Thyroid gland (tissue), 4 donors: ENCODE data around the gene DTL. TPM values are rescaled to one million over a fixed set of nuclear protein-coding genes. Genes with fewer than 3 reads are reported as not detected.
A peak's percentile ranks its signal among the peaks of the same experiment; 100 is the strongest.

Experiments
- DNase-seq, 2 donors: peaks; one replicate each; pipeline ENCODE4 v3.0.0-alpha.2; 2019
- H3K27ac ChIP-seq, 3 donors: fragments of 200-600 bp; sonication (generic); 1 replicate in 2 of 3; 2 replicates in 1 of 3; pipeline ENCODE4 v1.5.1; 2016 to 2019; ENCODE audit warnings: mild to moderate bottlenecking in 1 of 3, moderate library complexity in 1 of 3
- H3K27me3 ChIP-seq: fragments of 200-600 bp; sonication (generic); one replicate; pipeline ENCODE4 v1.5.1; 2019
- H3K36me3 ChIP-seq, 2 donors: fragments of 200-600 bp; sonication (generic); one replicate each; pipeline ENCODE4 v1.5.1; 2016 to 2019
- H3K4me1 ChIP-seq, 2 donors: fragments of 200-600 bp; sonication (generic); one replicate each; pipeline ENCODE4 v1.5.1; 2017 to 2019
- H3K4me3 ChIP-seq, 3 donors: fragments of 200-600 bp; sonication (generic); replicated peaks in 1 of 3; 1 replicate in 2 of 3; 2 replicates in 1 of 3; pipeline ENCODE4 v1.5.1; 2016; ENCODE audit warnings: mild to moderate bottlenecking in 1 of 3
- H3K9me3 ChIP-seq: fragments of 200-600 bp; sonication (generic); one replicate; pipeline ENCODE4 v1.5.1; 2017
- CTCF ChIP-seq, 6 experiments: fragments of 200-600 bp in 3 of 6; fragments of 450-650 bp in 3 of 6; sonication (generic) in 3 of 6; IDR thresholded peaks; one replicate each; pipeline ENCODE4 v1.5.1; 2016 to 2019; ENCODE audit warnings: antibody characterized with exemption in 6 of 6, mild to moderate bottlenecking in 2 of 6, inconsistent platforms in 1 of 6, moderate library complexity in 1 of 6
- POLR2A ChIP-seq, 2 donors: fragments of 450-650 bp; IDR thresholded peaks; one replicate each; pipeline ENCODE4 v1.6.1; 2017; ENCODE audit warnings: antibody characterized with exemption in 2 of 2, mild to moderate bottlenecking in 2 of 2, moderate library complexity in 1 of 2
- WGBS, 2 donors: methylation state at CpG; one replicate each; pipeline ENCODE4 v1.1.5; 2017; 5-methylcytosine and 5-hydroxymethylcytosine counted together
- intact Hi-C: fragments of 100-400 bp; cut with DNase I; formaldehyde crosslinking; loops from one replicate; pipeline ENCODE4 v1.15.1; 2023
- total RNA-seq, 4 donors: library from RNA; depleted of rRNA; stranded (reverse); fragments of >200 nt; gene quantifications; one replicate each; pipeline ENCODE4 v1.2.3, GENCODE V29; 2016

DTL gene
- total RNA-seq, 4 donors from 2014 or later: 1.2 to 3.9 (median 2.1) TPM

- H3K9me3 ChIP-seq: no peaks in the 10 kb centered on the region
- H3K27me3 ChIP-seq: no peaks in the 10 kb centered on the region
- H3K27ac ChIP-seq: no peak overlapping the region
- no peak overlapping the region for H3K4me3 ChIP-seq
- no peaks in the 10 kb centered on the region for H3K36me3 ChIP-seq
- TF ChIP-seq CTCF (IDR thresholded peaks at IDR 0.05) (no peak), POLR2A (IDR thresholded peaks at IDR 0.05) (no peak)
- intact Hi-C loops: no loop called here
- peak; percentile 23 to 41 for DNase-seq
- WGBS, 2 donors: 58 to 64% methylated on average over 7 of the region's 7 CpGs
- no peaks in the 10 kb centered on the region for H3K4me1 ChIP-seq
Observed at GRCh38 chr1:212118167-212118871, 82.8 kb downstream of the DTL start.

GRCh38 chr1:212118872-212119260 is 83.3 kb downstream of the DTL start:
- DNase-seq: no peak
- no peak overlapping the region for H3K4me3 ChIP-seq
- no peak for TF ChIP-seq CTCF (IDR thresholded peaks at IDR 0.05)
- no peak for TF ChIP-seq POLR2A (IDR thresholded peaks at IDR 0.05)
- no peaks in the 10 kb centered on the region for H3K36me3 ChIP-seq
- no peaks in the 10 kb centered on the region for H3K9me3 ChIP-seq
- intact Hi-C loops: no loop called here
- no peaks in the 10 kb centered on the region for H3K27me3 ChIP-seq
- no peak overlapping the region for H3K27ac ChIP-seq
- no peaks in the 10 kb centered on the region for H3K4me1 ChIP-seq
- 80 to 84% methylated on average over 2 of the region's 2 CpGs for WGBS, 2 donors

- Histone ChIP-seq H3K4me1 (no peaks in the 10 kb centered on the region), H3K27ac (no peak overlapping the region), H3K9me3 (no peaks in the 10 kb centered on the region), H3K36me3 (no peaks in the 10 kb centered on the region), H3K27me3 (no peaks in the 10 kb centered on the region), H3K4me3 (no peak overlapping the region)
- TF ChIP-seq POLR2A (IDR thresholded peaks at IDR 0.05) (no peak), CTCF (IDR thresholded peaks at IDR 0.05) (no peak)
- intact Hi-C loops: no loop called here
- 74 to 78% methylated on average over 5 of the region's 5 CpGs for WGBS, 2 donors
- DNase-seq: no peak
Observed at GRCh38 chr1:212119397-212119837, 83.9 kb downstream of the DTL start.

GRCh38 chr1:212119863-212120262 is 84.3 kb downstream of the DTL start:
- DNase-seq: no peak
- no peak overlapping the region for H3K27ac ChIP-seq
- TF ChIP-seq CTCF (IDR thresholded peaks at IDR 0.05) (no peak), POLR2A (IDR thresholded peaks at IDR 0.05) (no peak)
- no peaks in the 10 kb centered on the region for H3K36me3 ChIP-seq
- no peaks in the 10 kb centered on the region for H3K9me3 ChIP-seq
- no peaks in the 10 kb centered on the region for H3K27me3 ChIP-seq
- H3K4me1 ChIP-seq: no peaks in the 10 kb centered on the region
- intact Hi-C loops: no loop called here
- H3K4me3 ChIP-seq: no peak overlapping the region
- WGBS, 2 donors: 94 to 98% methylated on average over 3 of the region's 3 CpGs

GRCh38 chr1:212121779-212122178 is 86.2 kb downstream of the DTL start:
- TF ChIP-seq POLR2A (IDR thresholded peaks at IDR 0.05) (no peak), CTCF (IDR thresholded peaks at IDR 0.05) (no peak)
- H3K27me3 ChIP-seq: no peaks in the 10 kb centered on the region
- WGBS, 2 donors: 93 to 95% methylated on average over 2 of the region's 2 CpGs
- intact Hi-C loops: no loop called here
- H3K9me3 ChIP-seq: no peaks in the 10 kb centered on the region
- H3K4me3 ChIP-seq: no peak overlapping the region
- no peak overlapping the region for H3K27ac ChIP-seq
- no peaks in the 10 kb centered on the region for H3K36me3 ChIP-seq
- DNase-seq: no peak
- H3K4me1 ChIP-seq: no peaks in the 10 kb centered on the region
